ENCODE results near the gene SVIL.

SVIL gene

GRCh38 chr10:29634764-29635625 is at the start of gene SVIL:
Gene SVIL, minus strand, starts transcription at chr10:29634971. Its CDS starts 79,913 bp downstream, at chr10:29555058.
- no peak for DNase-seq (ENCODE audit: low read depth in 1 of 2, low spot score in 1 of 2)

- peak in 1 of 2 donors; percentile 34 for DNase-seq (ENCODE audit: low read depth in 1 of 2, low spot score in 1 of 2)
These were observed 47.1 kb upstream of the SVIL start for GRCh38 chr10:29681676-29682448.

DNA sequence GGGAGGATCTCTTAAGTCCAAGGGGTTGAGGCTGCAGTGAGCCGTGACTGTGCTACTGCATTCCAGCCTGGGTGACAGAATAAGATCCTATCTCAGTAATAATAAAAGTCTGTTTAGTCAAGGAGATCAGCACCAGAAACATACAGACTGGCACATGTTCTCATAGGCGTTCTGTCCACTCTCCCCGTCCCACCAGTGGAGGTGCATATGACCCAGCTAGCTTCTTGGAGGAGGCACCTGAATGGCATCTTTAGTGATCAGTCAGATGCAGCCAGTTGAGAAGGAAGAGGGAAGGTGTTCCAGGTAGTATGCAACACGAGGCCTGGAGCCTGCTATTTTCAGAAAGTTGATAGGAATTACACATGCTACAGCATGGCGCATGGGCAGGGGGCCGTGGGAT is 45.3 kb upstream of the SVIL start:
- no peak for DNase-seq (ENCODE audit: low read depth in 1 of 2, low spot score in 1 of 2)

GRCh38 chr10:29676732-29677131 is 42.0 kb upstream of the SVIL start:
- DNase-seq (ENCODE audit: low read depth in 1 of 2, low spot score in 1 of 2), result no peak

DNA sequence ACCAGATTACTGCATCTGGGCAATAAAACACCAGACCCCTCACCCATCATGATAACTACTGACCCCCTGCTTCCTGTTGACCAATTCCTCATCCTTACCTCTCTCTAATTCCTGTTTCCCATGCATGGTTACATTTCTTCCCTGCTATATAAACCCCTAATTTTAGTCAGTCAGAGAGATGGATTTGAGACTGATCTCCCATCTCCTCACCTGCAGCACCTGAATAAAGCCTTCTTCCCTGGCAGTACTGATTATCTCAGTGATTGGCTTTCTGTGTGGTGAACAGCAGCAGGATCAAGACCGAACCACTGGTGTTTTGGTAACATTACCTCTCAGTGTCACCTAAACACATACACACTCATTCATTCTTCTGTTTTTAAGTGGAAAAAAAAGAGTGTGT is 41.2 kb upstream of the SVIL start:
- no peak for DNase-seq (ENCODE audit: low read depth in 1 of 2, low spot score in 1 of 2)

DNA sequence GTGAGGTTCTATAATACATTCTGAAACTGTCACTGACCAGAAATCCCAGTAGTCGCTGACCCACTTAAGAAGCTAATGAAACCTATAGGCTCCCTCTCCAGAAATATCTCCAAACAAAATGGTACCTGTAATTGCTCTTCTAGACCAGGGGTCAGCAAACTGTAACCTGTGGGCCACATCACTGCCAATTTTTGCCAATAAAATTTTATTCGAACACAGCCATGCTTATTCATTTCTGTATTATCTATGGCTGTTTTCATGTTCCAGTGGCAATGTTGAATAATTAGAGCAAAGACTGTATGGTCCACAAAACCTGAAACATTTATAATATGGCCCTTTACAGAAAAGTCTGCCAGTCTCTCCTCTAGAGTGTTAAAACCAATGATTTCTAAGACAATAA is 37.2 kb upstream of the SVIL start:
- DNase-seq (ENCODE audit: low read depth in 1 of 2, low spot score in 1 of 2), result no peak

- no peak for DNase-seq (ENCODE audit: low read depth in 1 of 2, low spot score in 1 of 2)
These were observed 36.5 kb upstream of the SVIL start for GRCh38 chr10:29671228-29671780.

- no peak for DNase-seq (ENCODE audit: low read depth in 1 of 2, low spot score in 1 of 2)
These were observed 36.0 kb upstream of the SVIL start for GRCh38 chr10:29670761-29671160.

- no peak for DNase-seq (ENCODE audit: low read depth in 1 of 2, low spot score in 1 of 2)
These were observed 34.4 kb upstream of the SVIL start for GRCh38 chr10:29669149-29669548.

DNA sequence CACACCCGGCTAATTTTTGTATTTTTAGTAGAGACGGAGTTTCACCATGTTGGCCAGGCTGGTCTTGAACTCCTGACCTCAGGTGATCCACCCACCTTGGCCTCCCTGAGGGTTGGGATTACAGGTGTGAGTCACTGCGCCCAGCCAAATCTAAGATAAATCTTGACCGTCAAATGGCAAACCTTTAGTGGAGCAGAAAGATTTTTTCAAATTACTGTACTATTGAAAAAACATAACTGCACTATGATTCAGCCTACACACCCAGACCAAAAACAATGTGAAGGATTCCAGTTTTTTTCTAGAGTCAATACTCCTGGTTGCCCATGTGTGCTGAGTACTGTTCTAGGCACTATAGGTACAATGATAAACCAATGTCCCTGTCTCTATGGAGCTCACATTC is 33.9 kb upstream of the SVIL start:
- no peak for DNase-seq (ENCODE audit: low read depth in 1 of 2, low spot score in 1 of 2)

DNA sequence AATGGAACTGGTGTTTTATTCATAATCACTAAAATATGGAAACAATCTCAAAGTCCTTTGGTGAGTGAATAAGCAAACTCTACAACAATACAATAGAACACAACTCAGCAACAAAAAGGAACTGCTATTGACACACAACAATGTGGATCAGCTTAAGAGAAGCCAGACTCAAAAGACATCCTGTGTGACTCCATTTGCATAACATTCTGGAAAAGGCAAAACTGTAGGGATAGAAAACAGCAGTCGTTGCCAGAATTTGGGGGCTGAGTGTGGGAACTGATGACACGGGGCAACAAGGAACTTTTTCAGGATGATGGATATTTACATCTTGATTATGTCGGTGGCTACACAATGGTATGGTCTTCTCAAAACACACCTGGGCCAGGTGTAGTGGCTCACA is 32.4 kb upstream of the SVIL start:
- no peak for DNase-seq (ENCODE audit: low read depth in 1 of 2, low spot score in 1 of 2)

DNA sequence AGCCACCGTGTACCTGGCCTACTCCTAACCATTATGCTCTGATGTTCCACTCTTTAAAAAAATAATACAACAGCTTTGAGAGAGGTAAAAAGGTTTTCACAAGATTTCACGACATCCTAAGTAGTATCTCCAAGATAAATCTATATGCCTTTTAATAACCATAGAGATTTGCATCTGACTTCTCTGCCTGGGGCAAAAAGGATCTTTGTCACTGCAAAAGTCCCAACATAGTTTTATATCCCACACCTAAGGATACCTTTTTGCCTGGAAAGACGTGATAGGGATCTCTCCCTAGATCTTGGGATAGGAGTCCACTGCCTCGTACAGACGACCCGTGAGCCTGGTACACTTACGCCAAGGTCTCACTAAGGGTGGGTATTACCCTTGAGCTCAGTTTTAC is 31.4 kb upstream of the SVIL start:
- no peak for DNase-seq (ENCODE audit: low read depth in 1 of 2, low spot score in 1 of 2)

DNA sequence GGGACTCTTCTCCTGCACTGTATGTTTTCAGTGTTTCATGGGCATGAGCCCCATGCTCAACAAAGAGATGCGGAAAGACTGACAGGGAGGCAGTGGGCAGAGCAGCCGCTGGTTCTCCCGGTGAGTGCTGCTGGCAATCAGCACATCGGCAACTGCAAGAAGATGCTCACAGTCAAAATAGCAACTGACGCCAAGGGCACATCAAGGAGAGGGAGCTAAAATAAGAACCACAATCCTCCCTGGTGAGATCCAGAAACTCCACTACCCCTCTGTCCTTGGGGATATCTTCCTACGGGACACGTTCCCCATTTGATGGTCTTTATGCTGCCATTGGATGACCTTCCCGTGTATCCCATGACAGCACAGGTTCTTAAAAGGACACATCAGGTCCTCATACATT is 28.9 kb upstream of the SVIL start:
- DNase-seq (ENCODE audit: low read depth in 1 of 2, low spot score in 1 of 2), result no peak

DNA sequence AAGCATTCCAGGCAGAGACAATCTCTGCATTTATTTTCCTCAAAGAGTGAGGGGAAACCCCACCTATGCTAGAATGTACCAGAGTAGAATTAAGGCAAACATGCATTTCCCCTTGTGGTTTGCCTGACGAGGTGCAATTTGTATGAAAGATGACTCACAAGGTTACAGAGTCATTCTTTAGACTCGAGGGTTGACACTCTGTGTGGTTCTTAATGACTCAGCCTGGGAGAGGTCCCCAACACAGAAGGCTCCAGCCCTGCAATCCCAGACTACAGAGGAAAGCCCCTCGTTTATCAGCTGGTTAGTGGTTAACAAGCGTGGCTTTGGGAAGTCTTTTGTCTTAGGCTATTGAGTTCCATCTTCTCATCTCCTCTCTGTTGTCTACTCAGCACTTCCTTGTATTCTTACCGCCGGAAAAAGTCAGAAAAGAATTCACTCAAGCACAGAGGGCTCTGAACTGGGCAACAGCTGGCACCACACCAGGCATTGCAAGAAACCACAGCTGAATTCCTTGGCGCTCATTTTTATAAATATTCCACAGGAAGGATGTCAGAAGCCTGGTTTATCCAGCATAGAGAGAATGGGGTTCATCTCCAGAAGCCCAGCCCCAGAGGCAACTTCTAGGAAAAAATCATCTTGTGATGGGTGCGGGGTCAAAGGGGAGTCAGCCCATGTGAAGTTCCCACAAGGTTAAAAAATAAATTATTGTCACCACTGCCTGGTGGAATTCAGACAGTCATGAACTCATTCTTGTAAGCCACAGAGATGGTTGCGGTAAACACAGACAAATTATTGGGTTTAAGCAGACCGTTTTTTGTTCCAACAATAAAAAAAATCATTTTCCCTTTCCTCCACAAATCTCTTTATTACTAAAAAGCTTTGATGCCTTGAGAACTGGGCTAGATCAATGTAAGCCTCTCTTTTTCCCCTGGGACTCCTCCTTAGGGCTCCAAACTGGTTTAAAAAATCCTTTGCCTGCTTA is 24.5 kb upstream of the SVIL start:
- peak; percentile 21 to 38 for DNase-seq (ENCODE audit: low read depth in 1 of 2, low spot score in 1 of 2)

DNA sequence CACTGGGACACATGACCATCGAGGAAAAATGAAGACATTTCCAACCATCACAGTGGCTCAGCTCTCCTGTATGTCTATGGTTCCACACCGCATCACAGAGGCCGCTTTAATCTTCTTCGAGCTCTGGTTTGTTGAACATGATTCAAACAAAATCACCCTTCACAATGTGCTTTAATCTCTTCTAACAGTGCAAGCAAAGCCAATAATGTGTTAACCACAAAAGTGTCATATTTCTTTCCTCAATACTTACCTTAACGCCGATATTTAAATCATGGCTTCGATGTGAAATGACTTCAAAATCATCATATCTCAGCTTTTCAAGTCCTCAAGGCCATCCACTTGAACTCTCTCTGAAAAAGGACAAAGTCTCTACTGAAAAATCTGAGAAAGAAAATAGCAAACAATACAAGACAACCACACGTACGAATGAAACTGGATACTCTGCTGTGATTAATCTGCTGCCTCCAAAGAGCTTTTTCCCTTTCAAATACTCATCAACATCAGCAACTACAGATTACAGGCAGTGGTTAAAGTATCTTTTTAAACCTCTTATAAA is 23.0 kb upstream of the SVIL start:
- DNase-seq (ENCODE audit: low read depth in 1 of 2, low spot score in 1 of 2), result no peak

- DNase-seq (ENCODE audit: low read depth in 1 of 2, low spot score in 1 of 2), result no peak
These were observed 21.8 kb upstream of the SVIL start for GRCh38 chr10:29656451-29656992.

DNA sequence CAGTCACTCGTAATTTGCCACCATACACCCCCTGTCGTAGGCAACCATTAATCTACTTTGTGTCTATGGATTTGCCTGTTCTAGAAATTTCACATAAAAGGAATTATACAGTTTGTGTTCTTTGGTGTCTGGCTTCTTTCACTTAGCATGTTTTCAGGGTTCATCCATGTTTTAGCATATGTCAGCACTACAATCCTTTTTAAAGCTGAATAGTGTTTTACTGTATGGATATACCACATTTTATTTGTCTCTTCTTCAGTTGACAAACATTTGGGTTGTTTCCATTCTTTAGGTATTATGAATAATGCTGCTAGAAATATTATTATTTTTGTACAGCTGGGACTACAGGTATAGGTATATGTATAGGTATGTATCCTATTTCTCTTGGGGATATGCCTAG is 17.4 kb upstream of the SVIL start:
- no peak for DNase-seq (ENCODE audit: low read depth in 1 of 2, low spot score in 1 of 2)

DNA sequence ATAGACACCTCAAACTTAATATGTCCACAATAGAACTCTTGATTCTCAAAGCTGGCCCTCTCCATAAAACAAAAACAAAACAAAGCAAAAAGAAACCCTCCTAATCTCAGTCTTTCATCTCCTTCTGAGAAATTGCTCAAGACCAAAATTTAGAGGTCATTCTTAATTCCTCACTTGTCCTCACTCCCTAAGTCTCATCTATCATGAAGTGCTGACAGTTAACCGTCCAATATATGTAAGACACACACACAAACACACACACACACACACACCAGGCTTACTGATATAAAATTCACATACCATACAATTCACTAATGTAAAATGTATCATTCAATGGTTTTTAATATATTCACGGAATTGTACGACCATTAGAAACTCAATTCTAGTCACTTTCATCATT is 17.0 kb upstream of the SVIL start:
- DNase-seq (ENCODE audit: low read depth in 1 of 2, low spot score in 1 of 2), result no peak

DNA sequence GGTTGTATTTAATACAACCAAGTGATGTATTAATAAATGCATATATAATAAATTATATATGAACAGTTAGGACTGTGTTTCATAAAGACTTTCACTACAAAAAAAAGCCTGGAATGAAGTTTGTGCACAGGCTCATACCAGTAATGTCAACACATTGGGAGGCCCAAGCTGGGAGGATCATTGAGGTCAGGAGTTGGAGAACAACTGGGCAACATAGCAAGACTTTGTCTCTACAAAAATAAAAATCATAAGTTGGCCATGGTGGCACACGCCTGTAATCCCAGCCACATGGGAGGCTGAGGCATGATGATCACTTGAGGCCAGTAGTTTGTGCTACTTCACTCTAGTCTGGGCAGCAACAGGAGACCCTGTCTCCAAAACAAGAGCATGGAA is 15.8 kb upstream of the SVIL start:
- DNase-seq (ENCODE audit: low read depth in 1 of 2, low spot score in 1 of 2), result no peak
